K562 (cell line): Measurements from ENCODE around the gene GALNT7. TPM values are rescaled to one million over a fixed set of nuclear protein-coding genes. Genes with fewer than 3 reads are reported as not detected.

ENCODE experiments used
- ATAC-seq: fragments of 200-7000 bp; cut with Tn5 transposase; 3 replicates; pipeline ENCODE4 v1.9.1; 2020; ENCODE audit warnings: moderate library complexity
- BruUV-seq: library from RNA; stranded (reverse); fragments of 400-500 nt; replicated peaks from 2 replicates; lab custom pipeline; 2021; lab: Mats Ljungman, UMichigan
- CTCF ChIA-PET: fragments of 300-600 bp; formaldehyde crosslinking; extraction: SDS; loops from one replicate; lab custom pipeline; 2021; ENCODE audit warnings: low intra/inter-chr PET ratio; lab: Yijun Ruan, JAX
- POLR2A ChIA-PET: fragments of 300-600, 350-650 bp; sonication (Branson Sonifier 250); formaldehyde crosslinking; extraction: SDS; loops from one replicate; lab custom pipeline; 2021; ENCODE audit warnings: antibody characterized with exemption, inconsistent platforms; lab: Yijun Ruan, JAX
- DNase-seq, 4 experiments: peaks; one replicate each; pipeline versions ENCODE4 v3.0.0 to v3.0.0-alpha.2; 2011 to 2018; ENCODE audit warnings: low spot score in 3 of 4, mixed read lengths in 3 of 4; ENCODE audit errors: extremely low read depth in 1 of 4
- FAIRE-seq: peaks from 2 replicates; lab custom pipeline; 2011; peaks lifted over from hg19 to GRCh38; lab: Jason Lieb, UNC
- H2AFZ ChIP-seq: 2 replicates; pipeline ENCODE4 v1.6.0; 2011; ENCODE audit warnings: low read depth, low read length, control low read depth, inconsistent platforms
- H3K27ac ChIP-seq: fragments of 200-600 bp; 3 replicates; pipeline ENCODE4 v1.8.0; 2011; ENCODE audit warnings: low read depth, mild to moderate bottlenecking, control low read depth, inconsistent platforms, low read length, moderate library complexity, mixed read lengths; ENCODE audit errors: extremely low read depth
- H3K27me3 ChIP-seq, 2 experiments: fragments of 300-600 bp in 1 of 2; 2 replicates in 1 of 2; 3 replicates in 1 of 2; pipeline versions ENCODE4 v1.6.0 to v1.8.0; 2011; ENCODE audit warnings: inconsistent platforms in 2 of 2, low read length in 2 of 2, mild to moderate bottlenecking in 1 of 2, mixed read lengths in 1 of 2, moderate library complexity in 1 of 2; ENCODE audit not compliant: control insufficient read depth in 2 of 2, insufficient read depth in 2 of 2
- H3K36me3 ChIP-seq: fragments of 300-600 bp; 3 replicates; pipeline ENCODE4 v1.8.0; 2011; ENCODE audit warnings: mild to moderate bottlenecking, low read length, inconsistent platforms; ENCODE audit not compliant: control insufficient read depth, insufficient read depth
- H3K4me1 ChIP-seq, 2 experiments: fragments of 200-600 bp in 1 of 2; replicated peaks in 1 of 2; 2 replicates in 1 of 2; 3 replicates in 1 of 2; pipeline versions ENCODE4 v1.5.1 to v1.8.0; 2011; ENCODE audit warnings: inconsistent platforms in 2 of 2, low read length in 2 of 2, mild to moderate bottlenecking in 1 of 2, mixed read lengths in 1 of 2, moderate library complexity in 1 of 2; ENCODE audit not compliant: control insufficient read depth in 2 of 2, insufficient read depth in 2 of 2
- H3K4me2 ChIP-seq: 2 replicates; pipeline ENCODE4 v1.6.1; 2011; ENCODE audit warnings: low read length, control low read depth, inconsistent platforms, mixed read lengths; ENCODE audit not compliant: insufficient read depth
- H3K4me3 ChIP-seq: fragments of 200-600 bp; sonication (generic), shearing (Covaris generic); 2 replicates; pipeline ENCODE4 v1.5.1; 2016; ENCODE audit warnings: control low read depth, inconsistent platforms
- H3K79me2 ChIP-seq: fragments of 200-600 bp; 3 replicates; pipeline ENCODE4 v1.8.0; 2011; ENCODE audit warnings: low read length, inconsistent platforms; ENCODE audit not compliant: control insufficient read depth, insufficient read depth
- H3K9ac ChIP-seq, 2 experiments: 2 replicates each; pipeline versions ENCODE4 v1.6.0 to v1.6.1; 2011; ENCODE audit warnings: low read depth in 2 of 2, low read length in 2 of 2, control low read depth in 1 of 2, inconsistent platforms in 1 of 2, mild to moderate bottlenecking in 1 of 2, mixed read lengths in 1 of 2; ENCODE audit not compliant: insufficient read depth in 1 of 2
- H3K9me1 ChIP-seq: one replicate; pipeline ENCODE4 v1.6.0; 2011; ENCODE audit warnings: inconsistent platforms, mild to moderate bottlenecking, low read length, moderate library complexity; ENCODE audit not compliant: control insufficient read depth, insufficient read depth
- H3K9me3 ChIP-seq: replicated peaks from 2 replicates; pipeline ENCODE4 v1.5.1; 2011; ENCODE audit warnings: low read depth, low read length, inconsistent platforms; ENCODE audit not compliant: control insufficient read depth, insufficient read depth
- H4K20me1 ChIP-seq: replicated peaks from 2 replicates; pipeline ENCODE4 v1.6.1; 2011; ENCODE audit warnings: low read length, inconsistent platforms, mixed read lengths; ENCODE audit not compliant: control insufficient read depth, insufficient read depth
- FOXM1 ChIP-seq, 2 experiments: fragments of 450-650 bp in 1 of 2; sonication (generic) in 1 of 2; formaldehyde crosslinking in 1 of 2; IDR thresholded peaks; 2 replicates each; pipeline versions ENCODE4 v1.6.1 to v1.9.0; 2017 to 2022; ENCODE audit warnings: low read depth in 2 of 2, mild to moderate bottlenecking in 2 of 2, missing genetic modification reagents in 1 of 2, moderate library complexity in 1 of 2
- KAT7 ChIP-seq: sonication (generic); formaldehyde crosslinking; IDR thresholded peaks from 2 replicates; pipeline ENCODE4 v1.8.0; 2022; ENCODE audit warnings: missing genetic modification reagents, mild to moderate bottlenecking, borderline replicate concordance
- ZNF146 ChIP-seq: IDR thresholded peaks from one replicate; pipeline ENCODE4 v1.6.1; 2018; ENCODE audit warnings: missing compliant biosample characterization; ENCODE audit not compliant: unreplicated experiment
- ZNF785 ChIP-seq: fragments of 250-450 bp; sonication (Bioruptor Pico); IDR thresholded peaks from 2 replicates; pipeline ENCODE4 v1.4.0; 2020; ENCODE audit warnings: mild to moderate bottlenecking
- WGBS: fragments of 100-300 bp; shearing (Covaris generic); methylation state at CpG from one replicate; pipeline ENCODE4 v1.1.6; 2016; ENCODE audit warnings: low coverage, mixed read lengths; ENCODE audit not compliant: insufficient coverage; ENCODE audit errors: missing lambda C conversion rate; 5-methylcytosine and 5-hydroxymethylcytosine counted together
- in situ Hi-C: fragments of 300-500 bp; cut with MboI; formaldehyde crosslinking; loops from 4 replicates; pipeline ENCODE4 v1.15.0; 2018; ENCODE audit warnings: inconsistent platforms, mixed read lengths
- intact Hi-C: fragments of 100-400 bp; cut with micrococcal nuclease; formaldehyde crosslinking; loops from 2 replicates; pipeline ENCODE4 v1.14.2; 2022
- polyA plus RNA-seq, 8 experiments: library from polyadenylated mRNA; depleted of rRNA in 4 of 8; stranded (reverse) in 5 of 8; unstranded in 3 of 8; fragments of >200 nt; fragmentation: Nextera tagmentation in 2 of 8; fragmentation: Illumina TruSeq in 1 of 8; extraction: Ambion mirVana in 2 of 8; extraction: Trizol in 1 of 8; gene quantifications; 2 replicates each; pipeline versions ENCODE4 v1.2.1 to v1.2.3, GENCODE V29; 2011 to 2014; ENCODE audit warnings: inconsistent platforms in 1 of 8, missing spikeins in 1 of 8
- total RNA-seq, 7 experiments: library from RNA; depleted of rRNA in 6 of 7; stranded (reverse); fragments of >200 nt in 6 of 7; fragmentation: Illumina TruSeq in 2 of 7; extraction: Trizol in 2 of 7; gene quantifications; 2 replicates each; pipeline versions ENCODE4 v1.2.1 to v1.2.3, GENCODE V29; 2011 to 2021; ENCODE audit warnings: low replicate concordance in 1 of 7
- TF ChIP-seq, protein P1 (sequence below): sonication (generic); formaldehyde crosslinking; IDR thresholded peaks from 2 replicates; pipeline ENCODE4 v1.8.0; 2022; ENCODE audit warnings: mild to moderate bottlenecking, missing genetic modification reagents

Gene GALNT7
- total and polyA plus RNA-seq, 9 of the 15 experiments (the other 6 are each of a cell fraction or from before 2014, with no cell fraction given): 16.7 to 38.7 (median 31.1) TPM

DNA sequence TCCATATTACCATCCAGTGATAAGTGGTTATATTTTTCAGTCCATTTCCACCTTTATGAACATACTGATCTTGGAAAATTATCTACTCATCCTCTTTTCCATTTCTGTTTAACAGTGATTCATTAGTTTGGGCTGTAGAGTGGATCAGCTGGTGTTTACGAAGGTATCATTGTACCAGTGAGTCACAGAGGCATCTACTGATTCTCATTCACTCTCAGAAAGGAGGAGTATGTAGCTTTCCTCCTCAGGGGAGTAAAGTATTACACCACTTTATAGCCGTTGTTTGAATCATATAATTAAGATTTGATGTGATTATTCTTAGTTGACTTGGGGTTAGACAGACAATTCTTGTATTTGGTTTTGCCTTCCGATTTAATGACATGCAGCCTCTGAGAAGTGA, 74.7 kb downstream of the GALNT7 start:
- Histone ChIP-seq H3K4me3 (no peak overlapping the region), H3K9me3 (no peaks in the 10 kb centered on the region), H3K4me2 (no peak overlapping the region), H3K79me2 (peaks cover 23% of the 10 kb centered on the region), H2AFZ (no peak overlapping the region), H3K9me1 (no peaks in the 10 kb centered on the region), H4K20me1 (no peaks in the 10 kb centered on the region), H3K9ac (no peak overlapping the region), H3K27ac (no peak overlapping the region), H3K36me3 (no peaks in the 10 kb centered on the region), H3K27me3 (no peaks in the 10 kb centered on the region), H3K4me1 (no peaks in the 10 kb centered on the region)
- FAIRE-seq (no peak), DNase-seq (no peak), ATAC-seq (no peak)
- TF ChIP-seq KAT7 (CRISPR knock-in tag) (no peak), ZNF785 (CRISPR knock-in tag) (no peak), ZNF146 (CRISPR knock-in tag) (no peak), FOXM1 (IDR thresholded peaks at IDR 0.05; ENCODE audit: low read depth) (no peak), FOXM1 (CRISPR knock-in tag; IDR thresholded peaks at IDR 0.05; ENCODE audit: low read depth) (no peak)
- TF ChIP-seq, protein P1, sequence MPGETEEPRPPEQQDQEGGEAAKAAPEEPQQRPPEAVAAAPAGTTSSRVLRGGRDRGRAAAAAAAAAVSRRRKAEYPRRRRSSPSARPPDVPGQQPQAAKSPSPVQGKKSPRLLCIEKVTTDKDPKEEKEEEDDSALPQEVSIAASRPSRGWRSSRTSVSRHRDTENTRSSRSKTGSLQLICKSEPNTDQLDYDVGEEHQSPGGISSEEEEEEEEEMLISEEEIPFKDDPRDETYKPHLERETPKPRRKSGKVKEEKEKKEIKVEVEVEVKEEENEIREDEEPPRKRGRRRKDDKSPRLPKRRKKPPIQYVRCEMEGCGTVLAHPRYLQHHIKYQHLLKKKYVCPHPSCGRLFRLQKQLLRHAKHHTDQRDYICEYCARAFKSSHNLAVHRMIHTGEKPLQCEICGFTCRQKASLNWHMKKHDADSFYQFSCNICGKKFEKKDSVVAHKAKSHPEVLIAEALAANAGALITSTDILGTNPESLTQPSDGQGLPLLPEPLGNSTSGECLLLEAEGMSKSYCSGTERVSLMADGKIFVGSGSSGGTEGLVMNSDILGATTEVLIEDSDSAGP (CRISPR knock-in tag): no peak
- in situ Hi-C loops: no loop called here
- no TSS peak for BruUV-seq
- intact Hi-C loops: no loop called here
- WGBS: 86% methylated on average over 3 of the region's 3 CpGs
- POLR2A ChIA-PET: interaction anchor here (1.6 kb wide), 1 partner anchor 14 kb away, joined by 4 read pairs; no protein-coding TSS in a partner anchor
- CTCF ChIA-PET: no interaction called here
